Kidney (tissue), 14 donors: ENCODE data around the gene YY2. TPM values are rescaled to one million over a fixed set of nuclear protein-coding genes. Genes with fewer than 3 reads are reported as not detected.
A peak's percentile ranks its signal among the peaks of the same experiment; 100 is the strongest.

Source experiments
- DNase-seq, 5 donors: peaks; one replicate each; pipeline ENCODE4 v3.0.0-alpha.2; 2013 to 2020
- FAIRE-seq: peaks from 2 replicates; lab custom pipeline; 2012; peaks lifted over from hg19 to GRCh38; lab: Jason Lieb, UNC
- H3K27ac ChIP-seq, 2 donors: one replicate each; pipeline ENCODE4 v1.7.0; 2013; ENCODE audit warnings: low read depth in 2 of 2, low read length in 2 of 2, inconsistent platforms in 1 of 2
- H3K27me3 ChIP-seq: one replicate; pipeline ENCODE4 v1.7.1; 2013; ENCODE audit warnings: low read length, inconsistent platforms; ENCODE audit not compliant: control insufficient read depth, insufficient read depth
- H3K36me3 ChIP-seq, 3 donors: one replicate each; pipeline versions ENCODE4 v1.7.0 to v1.7.1; 2013; ENCODE audit warnings: low read length in 3 of 3, control low read depth in 1 of 3, inconsistent platforms in 1 of 3; ENCODE audit not compliant: insufficient read depth in 3 of 3, control insufficient read depth in 2 of 3
- H3K4me1 ChIP-seq, 3 donors: one replicate each; pipeline versions ENCODE4 v1.7.0 to v1.7.1; 2013; ENCODE audit warnings: low read length in 3 of 3, inconsistent platforms in 1 of 3, low read depth in 1 of 3; ENCODE audit not compliant: control insufficient read depth in 2 of 3, insufficient read depth in 2 of 3
- H3K4me3 ChIP-seq, 3 donors: one replicate each; pipeline versions ENCODE4 v1.7.0 to v1.8.1; 2013; ENCODE audit warnings: low read length in 3 of 3, control low read depth in 1 of 3, inconsistent platforms in 1 of 3
- H3K9ac ChIP-seq, 3 donors: one replicate each; pipeline versions ENCODE4 v1.7.0 to v1.7.1; 2013; ENCODE audit warnings: low read length in 3 of 3, control low read depth in 1 of 3, inconsistent platforms in 1 of 3
- H3K9me3 ChIP-seq, 3 donors: one replicate each; pipeline versions ENCODE4 v1.7.0 to v1.7.1; 2013; ENCODE audit warnings: low read length in 3 of 3, control low read depth in 1 of 3, inconsistent platforms in 1 of 3; ENCODE audit not compliant: control insufficient read depth in 2 of 3, insufficient read depth in 1 of 3
- intact Hi-C: fragments of 100-400 bp; cut with DNase I; formaldehyde crosslinking; loops from one replicate; pipeline ENCODE4 v1.11.1; 2022
- polyA plus RNA-seq: library from polyadenylated mRNA; stranded (reverse); fragments of 350-450 nt; fragmentation: Illumina TruSeq; extraction: RNeasy Lipid Tissue Mini Kit (QIAGEN cat#74804); gene quantifications from one replicate; pipeline ENCODE4 v1.2.3, GENCODE V29; 2014; ENCODE audit warnings: low read depth, low replicate concordance; ENCODE audit not compliant: insufficient read depth
- total RNA-seq: library from RNA; stranded (reverse); fragmentation: NEBNext Ultra II Directional; extraction: Animal tissue kit (Norgen Biotek cat#: 25700); gene quantifications from one replicate; pipeline ENCODE4 v1.2.1, GENCODE V29; 2021
- TF ChIP-seq, protein P1 (sequence below): IDR thresholded peaks from 3 replicates; pipeline ENCODE4 v1.5.1; 2012; ENCODE audit warnings: mild to moderate bottlenecking, moderate library complexity, borderline replicate concordance; ENCODE audit not compliant: insufficient read depth; ENCODE audit errors: extremely low read depth
- donor health status: control.
- donor health status: control.
- donor health status: control.
- donor health status: control.
- donor health status: control.
- donor health status: DM: yes; HTN: yes; CAD: no.
- donor health status: Normal renal cell carcinoma (clear cell type).

YY2 gene
- total and polyA plus RNA-seq, 2 donors from 2014 or later: 0.58 to 2.3 TPM

DNA sequence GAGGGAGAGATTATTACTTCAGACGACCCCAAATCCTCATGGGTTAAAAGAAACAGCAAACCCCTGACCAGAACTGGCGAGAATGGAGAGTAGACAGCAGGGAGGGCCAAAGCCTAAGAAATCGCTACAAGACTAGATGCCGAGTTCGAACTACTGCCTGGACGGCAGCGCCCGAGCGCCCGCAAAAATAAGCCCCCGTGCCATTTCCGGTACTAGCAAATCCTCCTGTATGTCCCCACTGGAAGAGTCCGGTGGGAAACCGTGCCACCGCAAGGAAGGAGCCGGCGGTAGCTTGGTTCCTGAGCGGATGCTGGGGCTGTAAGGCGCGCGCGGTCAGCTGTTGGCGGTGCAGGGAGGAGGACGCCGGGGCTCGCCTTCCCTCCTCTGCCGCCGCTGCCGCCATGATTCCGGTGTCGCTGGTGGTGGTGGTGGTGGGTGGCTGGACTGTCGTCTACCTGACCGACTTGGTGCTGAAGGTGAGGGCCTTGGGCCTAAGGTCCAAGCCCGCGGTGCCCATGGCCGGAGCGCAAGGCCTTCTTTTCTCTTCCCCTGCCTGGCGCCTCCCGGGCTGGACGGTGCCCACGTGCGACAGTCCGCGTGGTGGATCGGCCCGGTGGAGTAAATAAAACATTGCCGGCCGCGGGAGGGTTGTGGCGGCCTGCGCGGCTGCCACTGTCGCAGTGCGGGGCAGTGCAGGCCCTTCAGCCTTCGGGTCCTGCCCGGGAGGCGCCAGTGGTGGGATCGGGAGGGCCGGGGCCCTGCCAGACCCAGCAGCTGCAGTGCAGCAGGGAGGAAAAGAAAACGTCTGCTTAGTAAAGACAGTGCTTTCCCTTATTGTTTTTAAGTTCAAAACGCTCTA, 16.2 kb upstream of the YY2 start, which contains the start of gene MBTPS2:
Gene MBTPS2 (plus strand): TSS at position 284 of the 859 bp plus-strand sequence. CDS start 118 bp downstream, at position 402.
- FAIRE-seq: no peak
- no peaks in the 10 kb centered on the region for H3K27me3 ChIP-seq
- intact Hi-C loops: no loop called here
- H3K27ac ChIP-seq: peak within 1 kb of the TSS; percentile 37 to 57
- H3K4me1 ChIP-seq: peaks cover 0 to 6% (median 0%) of the 10 kb centered on the region in 3 donors
- H3K36me3 ChIP-seq: no peaks in the 10 kb centered on the region
- peak; percentile 90 to 94 (median 92) for DNase-seq
- peak within 1 kb of the TSS; percentile 71 to 78 (median 71) for H3K9ac ChIP-seq
- H3K9me3 ChIP-seq: no peaks in the 10 kb centered on the region
- H3K4me3 ChIP-seq: peak within 1 kb of the TSS; percentile 77 to 81 (median 78)
- TF ChIP-seq, protein P1, sequence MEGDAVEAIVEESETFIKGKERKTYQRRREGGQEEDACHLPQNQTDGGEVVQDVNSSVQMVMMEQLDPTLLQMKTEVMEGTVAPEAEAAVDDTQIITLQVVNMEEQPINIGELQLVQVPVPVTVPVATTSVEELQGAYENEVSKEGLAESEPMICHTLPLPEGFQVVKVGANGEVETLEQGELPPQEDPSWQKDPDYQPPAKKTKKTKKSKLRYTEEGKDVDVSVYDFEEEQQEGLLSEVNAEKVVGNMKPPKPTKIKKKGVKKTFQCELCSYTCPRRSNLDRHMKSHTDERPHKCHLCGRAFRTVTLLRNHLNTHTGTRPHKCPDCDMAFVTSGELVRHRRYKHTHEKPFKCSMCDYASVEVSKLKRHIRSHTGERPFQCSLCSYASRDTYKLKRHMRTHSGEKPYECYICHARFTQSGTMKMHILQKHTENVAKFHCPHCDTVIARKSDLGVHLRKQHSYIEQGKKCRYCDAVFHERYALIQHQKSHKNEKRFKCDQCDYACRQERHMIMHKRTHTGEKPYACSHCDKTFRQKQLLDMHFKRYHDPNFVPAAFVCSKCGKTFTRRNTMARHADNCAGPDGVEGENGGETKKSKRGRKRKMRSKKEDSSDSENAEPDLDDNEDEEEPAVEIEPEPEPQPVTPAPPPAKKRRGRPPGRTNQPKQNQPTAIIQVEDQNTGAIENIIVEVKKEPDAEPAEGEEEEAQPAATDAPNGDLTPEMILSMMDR: no peak

DNA sequence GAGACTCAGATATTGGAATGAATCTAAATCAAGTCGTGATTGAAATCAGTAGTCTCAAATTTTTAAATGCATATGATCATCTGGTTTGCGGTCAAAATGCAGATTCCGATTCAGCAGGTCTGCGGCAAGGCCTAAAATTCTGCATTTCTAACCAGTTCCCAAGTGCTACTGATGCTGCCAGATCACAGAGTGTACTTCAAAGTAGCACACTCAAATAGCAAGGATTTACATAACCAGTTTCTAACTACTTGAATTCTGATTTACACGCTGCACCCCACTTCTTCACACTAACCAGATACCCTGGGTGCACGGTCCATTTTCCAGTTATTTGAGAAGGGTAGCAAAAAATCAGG, 15.6 kb upstream of the YY2 start:
- no peak for FAIRE-seq
- intact Hi-C loops: no loop called here

DNA sequence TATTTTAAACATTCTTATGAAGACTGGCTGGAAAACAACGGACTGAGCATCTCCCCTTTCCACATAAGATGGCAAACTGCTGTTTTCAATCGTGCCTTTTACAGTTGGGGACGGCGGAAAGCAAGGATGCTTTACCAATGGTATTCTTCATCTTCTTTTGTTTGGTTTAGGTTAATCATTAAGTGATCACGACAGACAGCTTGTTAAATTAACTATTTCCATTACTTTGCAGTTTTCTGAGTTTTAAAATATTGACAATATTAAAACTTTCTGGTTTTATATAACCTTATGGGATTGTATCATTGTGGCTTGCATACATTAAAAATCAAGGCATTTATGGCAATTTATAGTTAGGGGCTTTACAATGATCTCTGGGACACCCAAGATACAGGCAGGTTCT, 12.6 kb upstream of the YY2 start:
- Histone ChIP-seq H3K4me3 (no peak overlapping the region), H3K36me3 (peaks cover 0 to 8% (median 4%) of the 10 kb centered on the region in 3 donors), H3K27me3 (no peaks in the 10 kb centered on the region), H3K9ac (no peak overlapping the region), H3K9me3 (no peaks in the 10 kb centered on the region), H3K27ac (no peak overlapping the region), H3K4me1 (peaks cover 0 to 6% (median 0%) of the 10 kb centered on the region in 3 donors)
- no peak for DNase-seq
- no peak for FAIRE-seq
- TF ChIP-seq, protein P1: no peak
- intact Hi-C loops: no loop called here

More for the DNA sequence above, 15.6 kb upstream of the YY2 start:
- Histone ChIP-seq H3K27me3 (no peaks in the 10 kb centered on the region), H3K9me3 (no peaks in the 10 kb centered on the region), H3K9ac (peak overlapping the region; percentile 71 to 78 (median 71)), H3K4me3 (peak overlapping the region; percentile 77 to 81 (median 78)), H3K27ac (peak overlapping the region in 1 of 2 donors; percentile 57), H3K36me3 (peaks cover 0 to 4% (median 0%) of the 10 kb centered on the region in 3 donors), H3K4me1 (peaks cover 0 to 6% (median 0%) of the 10 kb centered on the region in 3 donors)
- peak in 2 of 5 donors; percentile 9 to 26 for DNase-seq
- TF ChIP-seq, protein P1: no peak
